Adipocyte (in vitro differentiated cells): Measurements from ENCODE around the gene INPP5B.
"Not testable (repeated sequence)": the region's sequence is repeated elsewhere in the genome, so short reads cannot be mapped to it uniquely, and the experiment has no call there.

Source experiments
- DNase-seq: peaks from one replicate; pipeline ENCODE4 v3.0.0-alpha.2; 2015; ENCODE audit warnings: low read depth
- H3K27me3 ChIP-seq: replicated peaks from 2 replicates; pipeline ENCODE4 v1.7.0; 2013; ENCODE audit warnings: mild to moderate bottlenecking, low read length, moderate library complexity; ENCODE audit not compliant: control insufficient read depth, insufficient read depth
- H3K36me3 ChIP-seq: 2 replicates; pipeline ENCODE4 v1.7.0; 2013; ENCODE audit warnings: low read length, mild to moderate bottlenecking, moderate library complexity; ENCODE audit not compliant: control insufficient read depth, insufficient read depth, severe bottlenecking
- H3K4me1 ChIP-seq: 2 replicates; pipeline ENCODE4 v1.7.0; 2013; ENCODE audit warnings: mild to moderate bottlenecking, low read length, moderate library complexity; ENCODE audit not compliant: control insufficient read depth, insufficient read depth
- H3K4me3 ChIP-seq: 2 replicates; pipeline ENCODE4 v1.7.0; 2013; ENCODE audit warnings: mild to moderate bottlenecking, low read length, moderate library complexity
- H3K9ac ChIP-seq: 2 replicates; pipeline ENCODE4 v1.7.0; 2013; ENCODE audit warnings: mild to moderate bottlenecking, low read length, moderate library complexity
- H3K9me3 ChIP-seq: 2 replicates; pipeline ENCODE4 v1.7.0; 2013; ENCODE audit warnings: mild to moderate bottlenecking, low read length, moderate library complexity; ENCODE audit not compliant: control insufficient read depth

The INPP5B gene

GRCh38 chr1:37926038-37926924 lies 20.6 kb downstream of the INPP5B start:
- Histone ChIP-seq H3K27me3 (no peaks in the 10 kb centered on the region), H3K9ac (no peak overlapping the region), H3K36me3 (peaks cover 39% of the 10 kb centered on the region), H3K4me3 (no peak overlapping the region), H3K4me1 (peaks cover 24% of the 10 kb centered on the region), H3K9me3 (no peaks in the 10 kb centered on the region)
- no peak for DNase-seq

- no peak overlapping the region for H3K4me3 ChIP-seq
- no peaks in the 10 kb centered on the region for H3K9me3 ChIP-seq
- peaks cover 44% of the 10 kb centered on the region for H3K36me3 ChIP-seq
- no peak overlapping the region for H3K9ac ChIP-seq
- no peaks in the 10 kb centered on the region for H3K27me3 ChIP-seq
- no peak for DNase-seq
- peaks cover 15% of the 10 kb centered on the region for H3K4me1 ChIP-seq
Observed at GRCh38 chr1:37925316-37925715, 21.5 kb downstream of the INPP5B start.

GRCh38 chr1:37923551-37923889 lies 23.3 kb downstream of the INPP5B start:
- no peak for DNase-seq

GRCh38 chr1:37922767-37923550 lies 23.9 kb downstream of the INPP5B start:
- Histone ChIP-seq H3K27me3 (no peaks in the 10 kb centered on the region), H3K4me1 (peaks cover 10% of the 10 kb centered on the region), H3K4me3 (no peak overlapping the region), H3K9me3 (no peaks in the 10 kb centered on the region), H3K36me3 (peaks cover 46% of the 10 kb centered on the region), H3K9ac (no peak overlapping the region)
- no peak for DNase-seq

More at GRCh38 chr1:37923551-37923889, 23.3 kb downstream of the INPP5B start:
- Histone ChIP-seq H3K27me3 (no peaks in the 10 kb centered on the region), H3K4me1 (peaks cover 10% of the 10 kb centered on the region), H3K36me3 (peaks cover 45% of the 10 kb centered on the region), H3K9ac (no peak overlapping the region), H3K9me3 (no peaks in the 10 kb centered on the region), H3K4me3 (no peak overlapping the region)

GRCh38 chr1:37919277-37919676 lies 27.6 kb downstream of the INPP5B start:
- no peak for DNase-seq
- no peak overlapping the region for H3K9ac ChIP-seq
- H3K9me3 ChIP-seq: no peaks in the 10 kb centered on the region
- no peak overlapping the region for H3K4me3 ChIP-seq
- no peaks in the 10 kb centered on the region for H3K27me3 ChIP-seq
- no peaks in the 10 kb centered on the region for H3K4me1 ChIP-seq
- peaks cover 45% of the 10 kb centered on the region for H3K36me3 ChIP-seq

- Histone ChIP-seq H3K9me3 (no peaks in the 10 kb centered on the region), H3K9ac (no peak overlapping the region), H3K4me1 (no peaks in the 10 kb centered on the region), H3K36me3 (peaks cover 31% of the 10 kb centered on the region), H3K27me3 (no peaks in the 10 kb centered on the region), H3K4me3 (no peak overlapping the region)
- DNase-seq: no peak
Observed at GRCh38 chr1:37915476-37916093, 31.3 kb downstream of the INPP5B start.

GRCh38 chr1:37914719-37915475 lies 32.0 kb downstream of the INPP5B start:
- DNase-seq: no peak
- Histone ChIP-seq H3K36me3 (peaks cover 31% of the 10 kb centered on the region), H3K9me3 (no peaks in the 10 kb centered on the region), H3K4me3 (no peak overlapping the region), H3K4me1 (no peaks in the 10 kb centered on the region), H3K27me3 (no peaks in the 10 kb centered on the region), H3K9ac (no peak overlapping the region)

- H3K9me3 ChIP-seq, H3K4me1 ChIP-seq, DNase-seq, H3K27me3 ChIP-seq, H3K9ac ChIP-seq, H3K4me3 ChIP-seq: not testable (repeated sequence)
- peaks cover 21% of the 10 kb centered on the region for H3K36me3 ChIP-seq
Observed at GRCh38 chr1:37911478-37911877, 35.4 kb downstream of the INPP5B start.

- not testable (repeated sequence) for DNase-seq, H3K4me1 ChIP-seq, H3K9ac ChIP-seq, H3K9me3 ChIP-seq, H3K27me3 ChIP-seq, H3K4me3 ChIP-seq
- peaks cover 21% of the 10 kb centered on the region for H3K36me3 ChIP-seq
Observed at GRCh38 chr1:37910886-37911285, 36.0 kb downstream of the INPP5B start.

- not testable (repeated sequence) for H3K4me1 ChIP-seq, H3K4me3 ChIP-seq, H3K9me3 ChIP-seq, H3K27me3 ChIP-seq, H3K9ac ChIP-seq, DNase-seq
- H3K36me3 ChIP-seq: peaks cover 16% of the 10 kb centered on the region
Observed at GRCh38 chr1:37908531-37908930, 38.3 kb downstream of the INPP5B start.
